Colonic mucosa (tissue), 4 donors: ENCODE results near the gene PRXL2B. TPM values are rescaled to one million over a fixed set of nuclear protein-coding genes. Genes with fewer than 3 reads are reported as not detected.
A peak's percentile ranks its signal among the peaks of the same experiment; 100 is the strongest.

Source experiments
- DNase-seq: peaks from one replicate; pipeline ENCODE4 v3.0.0-alpha.2; 2020
- H3K27ac ChIP-seq: fragments of 200-600 bp; one replicate; pipeline ENCODE4 v1.8.0; 2021
- H3K27me3 ChIP-seq: fragments of 200-600 bp; one replicate; pipeline ENCODE4 v1.8.0; 2021
- H3K36me3 ChIP-seq: fragments of 200-600 bp; one replicate; pipeline ENCODE4 v1.8.0; 2021
- H3K4me1 ChIP-seq: fragments of 200-600 bp; one replicate; pipeline ENCODE4 v1.8.0; 2021; ENCODE audit warnings: mild to moderate bottlenecking
- H3K4me3 ChIP-seq: fragments of 200-600 bp; one replicate; pipeline ENCODE4 v1.8.0; 2021
- H3K9ac ChIP-seq, 2 donors: one replicate each; pipeline ENCODE4 v1.7.0; 2013; ENCODE audit warnings: control low read depth in 2 of 2, low read depth in 2 of 2, low read length in 2 of 2
- H3K9me3 ChIP-seq: fragments of 200-600 bp; one replicate; pipeline ENCODE4 v1.8.0; 2021
- intact Hi-C: fragments of 100-400 bp; cut with DNase I; formaldehyde crosslinking; loops from one replicate; pipeline ENCODE4 v1.14.1; 2022
- total RNA-seq, 2 donors: library from RNA; stranded (reverse); fragmentation: NEBNext Ultra II Directional in 1 of 2; extraction: Animal tissue kit (Norgen Biotek cat#: 25700) in 1 of 2; gene quantifications; one replicate each; pipeline ENCODE4 v1.2.1, GENCODE V29; 2021
- TF ChIP-seq, protein P1 (sequence below): fragments of 200-600 bp; IDR thresholded peaks from one replicate; pipeline ENCODE4 v1.8.0; 2022; ENCODE audit warnings: antibody characterized with exemption, mild to moderate bottlenecking
- donor health status: healthy.
- donor health status: DM: no; HTN: no; CAD: no.
- donor health status: DM: no; HTN: no; CAD: no.

Gene PRXL2B
- total RNA-seq, 2 donors from 2014 or later = 105 to 120 TPM

DNA sequence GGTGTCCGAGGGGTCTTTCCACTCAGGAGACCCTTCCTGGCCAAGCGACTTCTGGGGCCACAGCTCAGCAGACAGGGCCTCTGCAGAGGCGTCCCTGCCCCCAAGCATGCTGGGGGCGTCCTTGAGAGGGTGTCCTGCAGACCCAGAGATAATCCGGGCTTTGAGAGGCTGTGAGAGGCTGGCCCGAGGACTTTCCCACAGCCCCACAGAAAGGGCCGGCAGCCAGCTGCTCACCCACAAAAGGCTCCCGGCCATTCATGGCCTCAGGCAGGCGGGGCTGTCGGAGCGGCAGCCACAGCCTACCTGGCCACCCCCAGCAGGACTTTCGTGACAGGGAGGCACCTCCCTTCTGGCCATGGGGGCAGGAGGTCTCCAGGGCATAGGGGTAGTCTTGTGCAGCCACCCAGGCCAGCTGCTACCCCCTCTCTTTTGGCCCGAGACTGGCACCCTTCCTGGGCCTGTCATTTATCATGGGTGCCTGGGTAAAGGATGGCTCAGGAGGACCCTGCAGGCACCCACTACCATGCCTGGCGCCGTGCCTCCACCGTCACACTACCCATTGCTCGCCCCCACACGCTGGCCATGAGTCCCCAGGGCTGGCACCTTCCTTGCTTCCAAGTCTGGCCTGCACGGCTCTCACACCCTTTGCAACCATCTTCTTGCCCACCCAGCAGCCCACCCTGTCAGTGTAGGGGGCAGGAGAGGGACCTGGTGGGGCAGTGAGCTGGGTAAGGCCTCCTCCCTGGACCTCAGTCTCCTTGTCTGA is 41.5 kb upstream of the PRXL2B start:
- Histone ChIP-seq H3K4me3 (no peak overlapping the region), H3K36me3 (no peaks in the 10 kb centered on the region), H3K9me3 (no peaks in the 10 kb centered on the region), H3K9ac (peak overlapping the region in 1 of 2 donors; percentile 40), H3K4me1 (peaks cover 22% of the 10 kb centered on the region), H3K27ac (peak overlapping the region; percentile 60), H3K27me3 (peaks cover 11% of the 10 kb centered on the region)
- DNase-seq = no peak
- TF ChIP-seq, protein P1, sequence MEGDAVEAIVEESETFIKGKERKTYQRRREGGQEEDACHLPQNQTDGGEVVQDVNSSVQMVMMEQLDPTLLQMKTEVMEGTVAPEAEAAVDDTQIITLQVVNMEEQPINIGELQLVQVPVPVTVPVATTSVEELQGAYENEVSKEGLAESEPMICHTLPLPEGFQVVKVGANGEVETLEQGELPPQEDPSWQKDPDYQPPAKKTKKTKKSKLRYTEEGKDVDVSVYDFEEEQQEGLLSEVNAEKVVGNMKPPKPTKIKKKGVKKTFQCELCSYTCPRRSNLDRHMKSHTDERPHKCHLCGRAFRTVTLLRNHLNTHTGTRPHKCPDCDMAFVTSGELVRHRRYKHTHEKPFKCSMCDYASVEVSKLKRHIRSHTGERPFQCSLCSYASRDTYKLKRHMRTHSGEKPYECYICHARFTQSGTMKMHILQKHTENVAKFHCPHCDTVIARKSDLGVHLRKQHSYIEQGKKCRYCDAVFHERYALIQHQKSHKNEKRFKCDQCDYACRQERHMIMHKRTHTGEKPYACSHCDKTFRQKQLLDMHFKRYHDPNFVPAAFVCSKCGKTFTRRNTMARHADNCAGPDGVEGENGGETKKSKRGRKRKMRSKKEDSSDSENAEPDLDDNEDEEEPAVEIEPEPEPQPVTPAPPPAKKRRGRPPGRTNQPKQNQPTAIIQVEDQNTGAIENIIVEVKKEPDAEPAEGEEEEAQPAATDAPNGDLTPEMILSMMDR = no peak
- intact Hi-C loops = loop anchor here (5.0 kb wide), 1 partner anchor 133 kb away; the partner anchor contains the start of gene PEX10

DNA sequence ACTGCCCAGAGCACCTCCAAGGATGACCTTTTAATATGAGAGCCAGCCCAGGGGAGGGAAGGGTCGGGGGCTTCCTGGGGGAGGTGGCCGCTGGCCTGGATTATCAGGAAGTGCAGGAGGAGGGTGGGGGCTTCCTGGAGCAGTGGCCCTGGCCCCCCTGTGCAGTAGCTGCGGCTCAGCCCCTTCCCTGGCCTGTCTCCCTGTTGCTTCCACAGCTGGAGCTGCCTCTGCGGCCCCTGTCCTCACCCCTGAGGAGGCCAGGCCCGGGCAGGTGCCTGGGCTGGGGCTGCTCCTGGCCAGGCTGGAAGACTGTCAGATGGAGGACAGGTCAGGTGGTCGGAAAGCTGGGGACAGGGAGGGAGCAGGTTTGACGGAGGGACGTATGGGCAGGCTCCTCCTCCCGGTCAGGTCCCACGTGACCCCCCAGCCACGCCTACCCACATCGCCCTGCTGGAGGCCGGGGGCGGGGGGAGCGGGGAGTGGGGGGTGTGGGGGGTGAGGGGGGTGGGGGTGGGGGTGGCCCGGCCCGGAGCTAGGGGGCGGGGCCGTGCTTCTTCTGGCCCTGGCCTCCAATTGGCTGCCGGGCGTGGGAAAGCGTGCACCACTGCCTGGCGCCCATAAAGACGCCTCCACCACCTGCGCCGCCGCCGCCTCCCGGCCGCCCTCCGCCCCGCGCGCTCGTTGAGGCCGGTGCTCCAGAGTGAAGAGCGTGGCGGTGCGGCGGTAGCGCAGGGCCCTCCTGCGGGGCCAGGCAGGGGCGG is 40.6 kb upstream of the PRXL2B start:
- Histone ChIP-seq H3K9ac (peak overlapping the region; percentile 80 to 89), H3K4me3 (peak overlapping the region; percentile 55), H3K9me3 (no peaks in the 10 kb centered on the region), H3K36me3 (no peaks in the 10 kb centered on the region), H3K27me3 (peaks cover 3% of the 10 kb centered on the region), H3K27ac (peak overlapping the region; percentile 100), H3K4me1 (peaks cover 20% of the 10 kb centered on the region)
- TF ChIP-seq, protein P1 = no peak
- DNase-seq = peak; percentile 93
- intact Hi-C loops = loop anchor here (5.0 kb wide), 1 partner anchor 134 kb away; the partner anchor contains the start of gene PEX10

DNA sequence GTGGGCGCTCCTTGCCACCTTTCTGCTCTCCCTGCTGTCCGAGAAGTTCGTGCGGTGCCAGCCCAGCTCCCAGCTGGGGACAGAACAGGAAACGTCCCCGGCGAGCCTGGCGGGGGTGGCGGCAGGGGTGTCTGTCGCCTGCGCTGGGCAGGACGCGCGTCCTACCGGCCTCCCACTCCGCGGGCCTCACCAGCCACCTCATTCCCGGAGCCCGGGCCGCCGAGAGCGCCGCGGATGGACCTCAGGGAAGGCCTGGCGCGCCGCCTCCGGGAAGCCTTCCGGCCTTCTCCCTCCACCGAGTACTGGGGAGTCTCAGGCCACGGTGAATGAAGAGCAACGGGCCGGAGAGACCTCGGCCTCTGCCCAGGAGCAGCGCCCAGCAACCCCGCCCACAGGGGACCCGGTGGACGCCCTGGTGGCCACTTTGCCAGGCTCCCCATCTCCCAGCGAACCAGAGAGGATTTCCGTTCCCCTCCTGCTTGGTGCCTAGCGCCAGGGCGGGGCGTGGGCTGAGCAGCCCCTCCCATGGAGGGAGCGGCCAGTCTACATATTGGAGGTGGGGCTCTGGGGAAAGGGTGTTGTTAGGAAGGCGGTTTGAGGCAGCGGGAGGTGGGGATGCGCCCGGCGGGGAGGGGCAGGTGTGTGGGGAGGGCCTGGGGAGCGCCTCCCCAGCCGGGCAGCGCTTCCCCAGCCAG is 39.9 kb upstream of the PRXL2B start:
- TF ChIP-seq, protein P1 = no peak
- DNase-seq = peak; percentile 97
- Histone ChIP-seq H3K27me3 (no peaks in the 10 kb centered on the region), H3K4me1 (peaks cover 15% of the 10 kb centered on the region), H3K36me3 (no peaks in the 10 kb centered on the region), H3K9me3 (no peaks in the 10 kb centered on the region), H3K4me3 (peak overlapping the region; percentile 55), H3K9ac (peak overlapping the region; percentile 80 to 89), H3K27ac (peak overlapping the region; percentile 100)
- intact Hi-C loops = loop anchor here (5.0 kb wide), 1 partner anchor 134 kb away; the partner anchor contains the start of gene PEX10

DNA sequence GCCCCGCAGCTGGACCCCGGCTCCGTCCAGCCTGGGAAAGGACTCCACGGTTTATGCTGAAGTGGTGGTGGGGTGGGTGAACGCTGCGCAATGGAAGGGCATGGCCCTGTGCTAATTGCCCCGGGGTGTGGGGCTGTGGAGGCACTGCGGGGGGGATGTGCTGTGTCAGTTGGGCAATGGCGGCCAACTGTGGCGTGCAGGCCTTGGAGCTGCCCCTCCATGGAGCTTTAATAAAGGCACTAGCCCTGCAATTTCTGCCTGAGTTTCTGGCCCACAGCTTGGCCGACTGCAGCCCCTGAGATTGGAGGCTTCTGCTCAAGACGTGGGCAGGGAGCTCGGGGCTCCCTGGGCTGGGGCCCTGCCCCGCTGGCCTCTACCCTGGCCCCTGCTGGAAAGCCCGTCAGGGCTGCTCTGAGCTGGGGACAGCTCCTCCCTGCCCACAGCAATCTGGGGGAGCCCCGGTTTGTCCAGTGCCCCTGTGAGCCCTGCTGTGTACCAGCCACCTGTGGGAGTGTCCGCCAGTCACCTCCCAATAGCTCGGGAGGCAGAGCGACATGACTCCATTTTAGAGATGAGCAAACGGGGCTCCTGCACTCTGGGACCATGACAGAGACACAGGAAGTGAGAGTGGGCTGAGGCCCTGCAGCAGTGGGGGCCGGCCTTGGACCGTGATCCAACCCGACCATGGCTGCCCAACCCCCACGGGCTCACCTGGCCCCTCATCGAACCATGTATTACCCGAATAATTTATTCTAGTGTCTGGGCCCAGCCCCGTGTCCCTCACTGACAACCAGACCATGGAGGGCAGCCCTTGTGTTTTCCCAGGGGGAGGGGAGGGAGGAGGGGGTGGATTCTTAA is 39.1 kb upstream of the PRXL2B start:
- Histone ChIP-seq H3K4me3 (peak overlapping the region; percentile 55), H3K4me1 (peaks cover 11% of the 10 kb centered on the region), H3K36me3 (no peaks in the 10 kb centered on the region), H3K9ac (peak overlapping the region; percentile 70 to 89), H3K27me3 (no peaks in the 10 kb centered on the region), H3K9me3 (no peaks in the 10 kb centered on the region), H3K27ac (peak overlapping the region; percentile 100)
- intact Hi-C loops = loop anchor here (5.0 kb wide), 1 partner anchor 135 kb away; the partner anchor contains the start of gene PEX10
- TF ChIP-seq, protein P1 = no peak
- no peak for DNase-seq
